HL-60 (cell line): Measurements from ENCODE around the gene MAGI2.

Experiments used
- DNase-seq, 2 experiments: peaks; one replicate each; pipeline ENCODE4 v3.0.0-alpha.2; 2010 to 2020; ENCODE audit warnings: low read depth in 1 of 2, low spot score in 1 of 2
- H3K27ac ChIP-seq: fragments of 250-450 bp; sonication (Bioruptor Pico); replicated peaks from 2 replicates; pipeline ENCODE4 v1.5.1; 2020; ENCODE audit warnings: mild to moderate bottlenecking, moderate library complexity
- H3K27me3 ChIP-seq: fragments of 250-450 bp; sonication (Bioruptor Pico); 2 replicates; pipeline ENCODE4 v1.5.1; 2021; ENCODE audit warnings: mild to moderate bottlenecking, moderate library complexity; ENCODE audit not compliant: insufficient read depth, poor library complexity, severe bottlenecking
- H3K4me3 ChIP-seq: replicated peaks from 2 replicates; pipeline ENCODE4 v1.5.1; 2011; ENCODE audit warnings: mild to moderate bottlenecking, control low read depth, low read length; ENCODE audit not compliant: insufficient read depth
- CTCF ChIP-seq: IDR thresholded peaks from one replicate; pipeline ENCODE4 v1.5.1; 2011; ENCODE audit warnings: low read length, control low read depth, inconsistent platforms; ENCODE audit not compliant: insufficient read depth
- GABPA ChIP-seq: IDR thresholded peaks from 2 replicates; pipeline ENCODE4 v1.6.1; 2012; ENCODE audit warnings: low read depth
- POLR2AphosphoS5 ChIP-seq: IDR thresholded peaks from 2 replicates; pipeline ENCODE4 v1.6.1; 2012; ENCODE audit warnings: low read depth
- SPI1 ChIP-seq: IDR thresholded peaks from 2 replicates; pipeline ENCODE4 v1.6.1; 2012; ENCODE audit warnings: low read depth, mild to moderate bottlenecking, borderline replicate concordance
- TF ChIP-seq, protein P1 (sequence below): IDR thresholded peaks from 2 replicates; pipeline ENCODE4 v1.6.1; 2012; ENCODE audit warnings: low read depth; ENCODE audit not compliant: insufficient replicate concordance

MAGI2 gene

DNA sequence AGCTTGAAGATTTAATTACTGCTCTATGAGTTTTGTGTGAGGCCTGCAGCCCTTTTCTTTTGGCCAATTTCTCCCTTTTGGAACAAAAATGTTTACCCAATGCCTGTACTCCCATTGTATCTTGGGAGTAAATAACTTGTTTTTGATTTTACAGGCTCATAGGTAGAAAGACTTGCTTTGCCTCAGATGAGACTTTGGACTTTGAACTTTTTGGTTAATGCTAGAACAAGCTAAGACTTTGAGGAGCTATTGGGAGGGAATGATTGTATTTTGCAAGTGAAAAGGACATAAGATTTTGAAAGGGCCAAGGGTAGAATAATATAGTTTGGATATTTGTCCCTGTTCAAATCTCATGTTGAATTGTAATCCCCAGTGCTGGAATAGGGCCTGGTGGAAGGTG is 152.0 kb downstream of the MAGI2 start:
- no peaks in the 10 kb centered on the region for H3K27me3 ChIP-seq
- no peak for DNase-seq
- no peak for TF ChIP-seq GABPA
- no peak for TF ChIP-seq CTCF
- no peak for TF ChIP-seq SPI1
- no peak overlapping the region for H3K27ac ChIP-seq
- H3K4me3 ChIP-seq = no peak overlapping the region

DNA sequence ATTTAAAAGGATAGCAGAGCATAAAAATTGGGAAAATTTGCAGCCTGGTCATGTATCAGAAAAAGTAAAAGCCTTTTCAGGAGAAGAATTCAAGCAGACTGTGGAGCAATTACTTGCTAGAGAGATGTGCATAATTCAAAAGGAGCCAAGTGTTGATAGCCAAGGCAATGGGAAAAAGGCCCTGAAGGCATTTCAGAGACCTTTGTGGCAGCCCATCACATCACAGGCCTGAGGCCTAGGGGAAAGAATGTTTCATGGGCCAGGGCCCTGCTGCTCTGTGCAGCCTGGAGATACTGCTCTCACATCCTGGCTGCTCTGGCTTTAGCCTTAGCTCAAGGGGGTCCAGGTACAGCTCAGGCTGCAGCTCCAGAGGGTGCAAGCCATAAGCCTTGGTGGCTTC is 152.9 kb downstream of the MAGI2 start:
- no peak for DNase-seq
- no peaks in the 10 kb centered on the region for H3K27me3 ChIP-seq
- no peak overlapping the region for H3K4me3 ChIP-seq
- TF ChIP-seq, protein P1, sequence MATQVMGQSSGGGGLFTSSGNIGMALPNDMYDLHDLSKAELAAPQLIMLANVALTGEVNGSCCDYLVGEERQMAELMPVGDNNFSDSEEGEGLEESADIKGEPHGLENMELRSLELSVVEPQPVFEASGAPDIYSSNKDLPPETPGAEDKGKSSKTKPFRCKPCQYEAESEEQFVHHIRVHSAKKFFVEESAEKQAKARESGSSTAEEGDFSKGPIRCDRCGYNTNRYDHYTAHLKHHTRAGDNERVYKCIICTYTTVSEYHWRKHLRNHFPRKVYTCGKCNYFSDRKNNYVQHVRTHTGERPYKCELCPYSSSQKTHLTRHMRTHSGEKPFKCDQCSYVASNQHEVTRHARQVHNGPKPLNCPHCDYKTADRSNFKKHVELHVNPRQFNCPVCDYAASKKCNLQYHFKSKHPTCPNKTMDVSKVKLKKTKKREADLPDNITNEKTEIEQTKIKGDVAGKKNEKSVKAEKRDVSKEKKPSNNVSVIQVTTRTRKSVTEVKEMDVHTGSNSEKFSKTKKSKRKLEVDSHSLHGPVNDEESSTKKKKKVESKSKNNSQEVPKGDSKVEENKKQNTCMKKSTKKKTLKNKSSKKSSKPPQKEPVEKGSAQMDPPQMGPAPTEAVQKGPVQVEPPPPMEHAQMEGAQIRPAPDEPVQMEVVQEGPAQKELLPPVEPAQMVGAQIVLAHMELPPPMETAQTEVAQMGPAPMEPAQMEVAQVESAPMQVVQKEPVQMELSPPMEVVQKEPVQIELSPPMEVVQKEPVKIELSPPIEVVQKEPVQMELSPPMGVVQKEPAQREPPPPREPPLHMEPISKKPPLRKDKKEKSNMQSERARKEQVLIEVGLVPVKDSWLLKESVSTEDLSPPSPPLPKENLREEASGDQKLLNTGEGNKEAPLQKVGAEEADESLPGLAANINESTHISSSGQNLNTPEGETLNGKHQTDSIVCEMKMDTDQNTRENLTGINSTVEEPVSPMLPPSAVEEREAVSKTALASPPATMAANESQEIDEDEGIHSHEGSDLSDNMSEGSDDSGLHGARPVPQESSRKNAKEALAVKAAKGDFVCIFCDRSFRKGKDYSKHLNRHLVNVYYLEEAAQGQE = no peak
- TF ChIP-seq GABPA = no peak
- H3K27ac ChIP-seq = no peak overlapping the region

- Histone ChIP-seq H3K4me3 (no peak overlapping the region), H3K27me3 (no peaks in the 10 kb centered on the region), H3K27ac (no peak overlapping the region)
- DNase-seq = peak; percentile 5 to 7
- no peak for TF ChIP-seq GABPA
- peak; percentile 57 for TF ChIP-seq CTCF
Measured at GRCh38 chr7:79298145-79298760, 155.2 kb downstream of the MAGI2 start.

- TF ChIP-seq SPI1 = no peak
- TF ChIP-seq, protein P1 = no peak
- TF ChIP-seq GABPA = no peak
- no peak for TF ChIP-seq CTCF
- TF ChIP-seq POLR2AphosphoS5 = no peak
- Histone ChIP-seq H3K27me3 (no peaks in the 10 kb centered on the region), H3K27ac (no peak overlapping the region), H3K4me3 (no peak overlapping the region)
- DNase-seq = no peak
Measured at GRCh38 chr7:79296553-79297320, 156.7 kb downstream of the MAGI2 start.
